GM12872 (cell line): ENCODE results near the gene IZUMO1.
A peak's percentile ranks its signal among the peaks of the same experiment; 100 is the strongest.

ENCODE experiments used
- CTCF ChIP-seq: IDR thresholded peaks from 3 replicates; pipeline ENCODE4 v1.5.1; 2011; ENCODE audit warnings: low read depth, mild to moderate bottlenecking, low read length, moderate library complexity; ENCODE audit not compliant: insufficient read depth

IZUMO1 gene

GRCh38 chr19:48745208-48745995 is 1.3 kb downstream of the IZUMO1 start:
- TF ChIP-seq CTCF, result no peak

DNA sequence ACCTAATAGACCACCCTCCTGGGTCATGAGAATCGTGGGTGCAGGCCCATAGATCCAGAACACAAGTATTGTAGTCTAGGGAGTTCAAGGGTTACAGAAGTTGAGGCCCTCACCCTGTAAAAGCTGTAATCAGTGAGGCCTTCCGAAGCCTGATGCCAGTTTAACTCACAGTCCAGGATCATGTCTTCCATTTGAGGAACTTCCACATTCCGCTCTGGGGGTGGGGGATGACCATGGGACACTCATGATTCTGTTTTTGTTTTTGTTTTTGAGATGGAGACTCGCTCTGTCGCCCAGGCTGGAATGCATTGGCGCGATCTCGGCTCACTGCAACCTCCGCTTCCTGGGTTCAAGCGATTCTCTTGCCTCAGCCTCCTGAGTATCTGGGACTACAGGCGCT is 4.6 kb downstream of the IZUMO1 start:
- no peak for TF ChIP-seq CTCF

GRCh38 chr19:48741129-48741999 is 5.3 kb downstream of the IZUMO1 start:
- no peak for TF ChIP-seq CTCF

DNA sequence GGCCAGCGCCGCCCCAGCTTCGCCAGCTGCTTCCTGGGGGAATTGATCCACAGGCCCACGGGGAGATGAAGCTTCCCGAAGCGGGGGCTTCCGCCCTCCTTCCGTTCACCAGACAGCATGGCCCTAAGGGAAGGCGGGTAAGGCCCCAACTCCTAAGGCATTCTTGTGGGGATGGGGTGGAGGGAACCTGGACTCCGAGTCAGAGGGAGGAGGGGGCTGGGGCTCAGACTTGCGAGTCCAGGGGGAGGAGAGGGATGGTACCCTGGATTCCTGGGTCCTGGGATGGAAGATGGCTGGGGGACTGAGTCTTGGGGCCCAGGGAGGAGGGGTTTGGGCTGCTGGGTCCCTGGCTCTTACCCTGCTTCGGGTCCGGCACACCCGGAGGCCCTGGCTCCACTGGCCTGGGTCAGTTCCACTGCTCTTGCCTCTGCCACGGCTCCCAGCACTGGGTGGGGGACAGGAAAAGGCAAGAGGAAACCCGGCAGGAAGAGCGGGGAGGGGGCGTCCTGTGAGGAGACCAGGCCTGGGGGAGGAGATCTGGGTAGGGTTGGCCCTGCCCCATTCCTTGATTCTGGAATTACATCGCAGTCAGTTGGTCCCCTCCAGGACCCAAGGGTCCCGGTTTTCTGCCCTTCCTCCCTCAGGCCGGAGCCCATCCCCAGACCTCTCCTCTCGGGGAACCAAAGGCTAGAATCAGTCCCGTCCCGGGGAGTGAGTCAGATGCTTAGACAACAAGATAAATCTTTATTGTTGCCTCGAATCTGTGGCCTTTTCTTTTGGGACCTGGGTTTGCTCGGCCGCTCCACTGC is 6.3 kb downstream of the IZUMO1 start, which contains the start of gene RASIP1:
Gene RASIP1, minus strand, starts transcription at position 447 of the 809 bp plus-strand sequence. Its CDS starts 328 bp downstream, at position 119.
- no peak for TF ChIP-seq CTCF

GRCh38 chr19:48739404-48740163 is 7.1 kb downstream of the IZUMO1 start:
- no peak for TF ChIP-seq CTCF

- TF ChIP-seq CTCF, result peak; percentile 35; the same call in 1 of the 3 replicates
Observed at GRCh38 chr19:48738557-48739403, 7.9 kb downstream of the IZUMO1 start.
